Kidney glomerular epithelial cell (primary cell): ENCODE data around the gene PCDH8.
"Not testable (repeated sequence)": the region's sequence is repeated elsewhere in the genome, so short reads cannot be mapped to it uniquely, and the experiment has no call there.

ENCODE experiments used
- DNase-seq: peaks from one replicate; lab custom pipeline; 2025; lab: John Stamatoyannopoulos, UW

The PCDH8 gene

DNA sequence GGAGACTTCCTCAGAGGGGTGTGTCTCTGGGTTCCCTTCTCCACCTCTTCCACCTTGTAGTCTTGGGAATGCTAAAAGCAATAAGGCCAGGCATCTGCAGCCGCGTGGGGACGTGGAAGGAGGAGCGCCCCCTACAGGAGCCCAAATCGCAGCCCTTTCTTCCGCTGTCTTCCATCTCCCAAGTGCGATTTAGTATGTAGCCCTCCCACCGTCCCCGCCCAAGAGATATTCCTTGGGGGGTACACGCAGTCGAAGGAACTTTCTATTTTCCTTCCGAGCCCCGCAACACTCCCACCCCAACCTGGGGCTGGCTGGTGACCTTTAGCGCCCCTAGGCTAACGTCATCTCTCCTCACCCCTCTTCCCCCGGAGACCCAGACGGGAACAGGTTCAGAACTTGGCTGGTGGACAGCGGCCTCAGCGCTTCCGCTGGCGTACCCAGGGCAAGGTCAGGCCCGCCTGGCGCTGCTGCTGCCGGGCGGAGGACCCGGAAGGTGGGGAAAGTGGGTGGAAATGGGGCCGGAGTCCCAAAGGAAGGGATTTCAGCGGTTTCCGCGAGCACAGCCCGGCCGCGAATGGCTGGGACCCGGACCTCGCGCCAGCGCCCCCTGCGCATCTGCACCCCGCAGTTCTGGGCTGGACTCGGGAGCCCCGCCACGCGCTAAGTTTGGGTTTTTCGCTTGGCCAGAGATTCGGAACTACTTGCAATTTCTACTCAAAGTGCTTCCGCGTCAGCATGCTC lies 2.1 kb upstream of the PCDH8 start:
- peak; percentile 28 for DNase-seq

DNA sequence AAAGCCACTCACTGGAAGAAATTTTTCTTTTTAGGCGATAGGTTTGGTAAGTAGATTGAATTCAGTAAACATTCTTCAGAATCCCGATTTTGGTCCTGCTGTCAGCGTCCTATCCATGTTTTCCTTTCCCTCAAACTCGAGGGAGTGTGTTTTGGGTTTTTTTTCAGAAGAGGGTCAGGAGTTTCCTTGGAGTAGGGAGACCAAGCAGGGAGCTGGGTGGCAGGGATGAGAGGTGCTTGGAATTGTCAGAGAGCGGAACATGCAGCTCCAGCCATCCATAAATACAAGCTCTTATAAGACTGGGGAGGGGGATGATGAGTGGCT lies 1.6 kb upstream of the PCDH8 start:
- no peak for DNase-seq

DNA sequence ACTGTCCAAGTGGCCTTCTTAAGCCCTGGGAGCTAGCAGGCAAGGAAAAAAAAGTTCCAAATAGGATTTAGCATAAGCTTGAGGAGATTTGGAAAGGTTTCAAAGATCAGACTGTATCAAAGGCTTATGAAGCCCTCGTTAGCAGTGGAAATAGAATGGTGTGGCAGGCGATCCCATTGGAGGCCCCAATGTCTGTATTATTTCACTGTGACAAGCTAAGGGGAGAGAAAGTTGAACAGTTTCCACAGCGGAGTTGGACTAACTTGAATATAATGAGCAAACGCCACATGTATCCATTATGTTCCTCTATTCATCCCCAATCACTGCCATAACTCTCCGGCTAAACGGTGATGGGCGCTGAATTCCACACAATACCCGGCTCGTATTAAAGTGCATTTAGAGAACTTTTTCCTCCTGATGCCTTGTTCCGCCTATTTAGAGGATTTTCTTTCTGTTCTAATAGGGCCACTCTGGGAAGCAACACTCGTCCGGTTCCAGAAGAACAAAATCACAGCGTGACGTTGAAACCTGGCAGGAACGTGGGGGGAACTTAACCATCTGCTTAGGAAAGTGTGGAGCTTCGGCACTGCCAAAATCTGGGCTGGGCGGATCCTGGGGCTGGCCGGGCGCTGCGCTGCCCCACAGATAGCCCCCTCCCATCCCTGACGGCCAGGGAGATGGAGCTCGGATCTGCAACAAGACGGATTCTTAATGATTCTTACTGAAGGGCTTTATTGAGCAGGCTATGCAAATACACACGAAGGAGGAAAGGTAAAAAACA lies 1.0 kb upstream of the PCDH8 start:
- DNase-seq = no peak

DNA sequence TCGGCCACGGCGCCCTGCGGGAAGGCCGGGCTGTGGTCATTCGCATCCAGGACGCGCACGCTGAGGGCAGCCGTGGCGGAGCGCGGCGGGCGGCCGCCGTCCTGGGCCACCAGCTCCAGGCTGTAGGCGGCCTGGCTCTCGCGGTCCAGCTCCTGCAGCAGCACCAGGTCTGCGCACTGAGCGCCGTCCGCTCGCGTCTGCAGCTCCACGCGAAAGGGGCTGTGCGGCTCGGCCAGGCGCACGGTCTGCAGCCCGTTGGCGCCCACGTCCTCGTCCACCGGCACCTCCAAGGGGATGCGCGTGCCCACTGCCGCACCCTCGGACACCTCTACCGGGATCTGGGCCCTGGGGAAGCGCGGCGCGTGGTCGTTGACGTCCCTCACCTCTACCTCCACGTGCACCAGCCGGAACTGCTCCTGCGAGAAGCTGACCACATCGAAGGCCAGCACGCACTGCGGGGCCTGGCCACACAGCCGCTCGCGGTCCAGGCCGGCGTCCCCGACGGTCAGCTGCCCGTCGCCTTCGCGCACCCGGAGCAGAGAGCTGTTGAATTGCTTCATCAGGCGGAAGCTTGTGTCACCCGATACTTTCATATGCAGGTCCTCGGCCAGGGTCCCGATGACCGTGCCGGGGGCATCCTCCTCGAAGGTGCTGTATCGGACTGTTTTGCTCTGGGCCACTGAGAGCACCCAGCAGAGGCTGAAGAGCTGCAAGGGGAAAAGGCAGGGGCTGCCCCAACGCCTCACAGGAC lies 583 bp downstream of the PCDH8 start:
- no peak for DNase-seq

DNA sequence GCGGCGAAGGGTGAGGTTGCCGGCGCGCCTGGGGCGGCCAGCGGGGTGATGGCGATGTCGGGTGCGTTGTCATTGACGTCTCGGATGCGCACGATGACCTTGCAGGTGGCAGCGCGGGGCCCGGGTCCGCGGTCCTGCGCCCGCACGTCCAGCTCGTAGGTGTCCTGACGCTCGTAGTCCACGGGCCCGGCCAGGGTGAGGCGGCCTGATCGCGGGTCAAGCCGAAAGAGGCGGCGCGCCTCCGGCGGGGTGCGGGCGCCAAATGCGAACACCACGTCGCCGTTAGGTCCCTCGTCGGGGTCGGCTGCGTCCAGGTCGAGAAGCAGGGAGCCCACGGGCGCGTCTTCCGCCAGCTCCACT lies 1.1 kb downstream of the PCDH8 start:
- no peak for DNase-seq

DNA sequence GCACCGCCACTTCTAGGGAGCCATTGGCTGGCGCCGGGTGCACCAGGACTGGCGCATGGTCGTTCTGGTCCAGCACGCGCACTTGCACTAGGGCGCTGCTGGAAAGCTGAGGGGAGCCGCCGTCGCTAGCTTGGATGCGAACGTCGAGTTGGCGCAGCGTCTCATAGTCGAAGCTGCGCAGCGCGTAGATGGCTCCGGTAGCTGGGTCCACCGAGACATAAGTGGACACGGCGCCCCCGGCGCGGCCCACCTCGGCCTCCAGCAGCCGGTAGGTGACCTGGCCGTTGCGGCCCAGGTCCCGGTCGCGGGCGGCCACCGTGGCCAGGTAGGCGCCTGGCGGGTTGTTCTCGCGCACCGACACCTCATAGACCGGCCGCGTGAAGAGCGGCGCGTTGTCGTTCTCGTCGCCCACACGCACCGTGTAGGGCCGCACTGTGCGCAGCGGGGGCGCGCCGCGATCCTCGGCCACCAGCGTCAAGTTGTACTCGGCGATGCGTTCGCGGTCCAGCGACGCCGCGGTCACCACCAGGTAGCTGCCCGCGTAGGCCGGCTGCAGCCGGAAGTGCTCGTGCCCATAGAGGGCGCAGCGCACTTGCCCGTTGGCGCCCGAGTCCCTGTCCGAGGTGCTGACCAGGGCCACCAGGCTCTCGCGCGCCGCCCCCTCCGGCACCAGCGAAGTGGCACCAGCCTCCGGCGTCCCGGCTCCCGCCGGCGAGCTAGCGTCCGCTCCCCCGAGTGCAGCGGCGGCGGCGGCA lies 1.7 kb downstream of the PCDH8 start:
- peak; percentile 31 for DNase-seq

DNA sequence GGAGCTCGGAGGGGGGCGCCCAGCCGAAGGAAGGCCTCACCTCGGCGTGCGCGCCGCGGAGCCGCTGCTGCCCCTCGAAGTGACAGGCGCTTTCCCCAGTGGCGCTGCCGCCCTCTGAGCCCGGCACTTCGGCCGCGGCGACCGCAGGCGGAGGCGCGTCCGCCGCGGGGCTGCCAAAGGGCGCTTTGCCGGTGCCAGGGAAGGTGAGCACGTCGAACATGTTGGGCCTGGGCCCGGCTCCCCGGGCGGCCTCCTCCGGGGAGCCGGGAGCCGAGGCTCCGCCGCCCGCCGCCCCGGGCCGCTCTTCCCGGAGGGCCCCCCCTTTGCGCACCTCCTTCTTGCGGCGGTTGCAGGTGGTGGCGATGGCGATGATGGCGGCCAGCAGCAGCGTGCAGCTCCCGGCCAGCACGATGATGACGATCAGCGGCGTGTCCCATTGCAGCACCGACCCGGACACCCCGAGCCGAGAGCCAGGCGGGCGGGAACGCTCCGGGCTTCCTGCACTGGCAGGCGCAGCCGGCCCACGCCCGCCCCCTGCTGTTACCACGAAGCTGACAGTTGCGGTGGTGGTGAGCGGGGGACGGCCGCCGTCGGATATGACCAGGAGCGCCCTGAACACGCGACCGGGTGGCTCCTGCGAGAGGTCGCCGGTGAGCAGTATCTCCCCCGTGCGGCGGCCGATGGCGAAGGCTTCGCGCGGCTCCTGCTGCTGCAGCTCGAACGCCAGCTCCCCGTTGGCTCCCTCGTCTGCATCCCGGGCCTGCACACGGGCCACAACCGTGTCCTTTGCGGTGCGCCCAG lies 2.5 kb downstream of the PCDH8 start:
- DNase-seq = no peak

DNA sequence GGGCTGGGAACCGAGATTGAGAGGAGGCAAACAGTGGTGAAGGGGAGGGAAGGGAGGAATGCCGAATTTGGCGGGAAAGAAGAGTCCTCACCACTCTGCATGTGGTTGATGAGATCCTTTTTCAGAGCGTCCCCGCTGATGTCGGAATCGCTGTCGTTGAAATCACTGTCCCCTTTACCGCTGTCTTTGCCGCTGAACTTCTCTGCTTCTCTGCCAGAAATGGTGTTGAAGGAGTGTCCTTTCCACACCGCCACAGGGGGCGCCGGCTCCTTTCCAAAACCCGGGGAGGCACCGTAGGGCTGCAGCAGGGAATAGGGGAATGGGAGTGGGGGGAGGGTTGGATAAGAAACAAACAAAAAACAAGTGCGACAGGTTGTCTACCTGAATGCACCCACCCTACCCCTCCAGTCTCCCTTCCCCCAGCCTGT lies 3.1 kb downstream of the PCDH8 start:
- DNase-seq = no peak

DNA sequence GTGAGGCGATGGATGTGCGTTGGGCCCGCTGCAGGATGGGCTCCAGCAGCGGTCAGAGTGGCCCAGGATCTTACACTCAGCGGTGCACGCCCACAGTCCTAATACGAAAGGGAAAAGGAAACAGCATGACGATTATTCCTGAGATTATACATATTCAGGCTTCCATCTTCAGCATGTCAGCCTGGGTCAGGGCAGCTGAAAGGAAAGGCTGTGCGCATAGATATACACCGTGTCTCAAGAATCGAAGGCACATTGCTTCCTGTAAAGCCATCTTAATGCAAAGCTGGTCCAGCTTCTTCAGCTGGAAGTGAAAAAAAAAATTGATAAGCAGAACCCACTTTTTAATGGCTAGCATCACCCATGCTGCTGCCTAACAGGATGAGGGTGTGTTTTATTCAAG lies 3.6 kb downstream of the PCDH8 start:
- no peak for DNase-seq

DNA sequence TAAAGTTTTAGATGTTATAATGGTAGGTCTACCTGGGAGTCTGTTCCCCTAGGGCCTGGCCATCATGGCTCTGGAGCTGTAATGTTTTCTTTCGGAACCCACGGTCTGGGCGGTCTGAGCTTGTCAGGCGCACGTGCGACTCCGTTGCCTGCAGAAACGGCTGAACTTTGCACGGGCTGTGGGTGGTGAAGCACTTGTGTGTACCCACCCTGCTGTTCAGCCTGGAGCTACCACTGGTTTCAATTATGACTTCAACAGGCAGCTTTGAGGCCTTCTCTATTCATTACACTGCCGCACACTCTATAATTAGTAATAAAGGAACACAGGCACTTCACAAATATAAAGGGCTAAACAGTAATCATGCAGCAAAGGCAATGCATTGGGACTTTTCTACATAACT lies 6.0 kb downstream of the PCDH8 start:
- no peak for DNase-seq

DNA sequence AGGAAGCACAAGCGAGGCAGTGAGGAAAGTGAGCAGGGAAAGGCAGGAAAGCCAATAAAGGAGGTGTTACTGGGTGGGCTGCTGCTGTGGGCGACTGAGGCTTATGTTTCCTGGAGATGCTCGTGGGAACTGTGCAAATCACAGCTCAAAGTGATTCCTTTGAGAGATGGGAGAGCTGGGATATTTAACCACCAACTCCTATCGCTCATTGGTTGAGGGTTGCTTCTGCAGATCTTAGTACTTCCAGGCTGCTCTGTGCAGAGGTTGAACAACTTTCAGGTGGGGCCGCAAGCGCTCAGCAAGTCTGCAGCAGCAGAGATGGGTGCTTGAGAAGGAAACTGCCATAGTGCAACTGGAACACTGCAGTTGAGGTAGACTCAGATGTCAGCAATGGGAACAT lies 8.4 kb downstream of the PCDH8 start:
- DNase-seq = no peak

DNA sequence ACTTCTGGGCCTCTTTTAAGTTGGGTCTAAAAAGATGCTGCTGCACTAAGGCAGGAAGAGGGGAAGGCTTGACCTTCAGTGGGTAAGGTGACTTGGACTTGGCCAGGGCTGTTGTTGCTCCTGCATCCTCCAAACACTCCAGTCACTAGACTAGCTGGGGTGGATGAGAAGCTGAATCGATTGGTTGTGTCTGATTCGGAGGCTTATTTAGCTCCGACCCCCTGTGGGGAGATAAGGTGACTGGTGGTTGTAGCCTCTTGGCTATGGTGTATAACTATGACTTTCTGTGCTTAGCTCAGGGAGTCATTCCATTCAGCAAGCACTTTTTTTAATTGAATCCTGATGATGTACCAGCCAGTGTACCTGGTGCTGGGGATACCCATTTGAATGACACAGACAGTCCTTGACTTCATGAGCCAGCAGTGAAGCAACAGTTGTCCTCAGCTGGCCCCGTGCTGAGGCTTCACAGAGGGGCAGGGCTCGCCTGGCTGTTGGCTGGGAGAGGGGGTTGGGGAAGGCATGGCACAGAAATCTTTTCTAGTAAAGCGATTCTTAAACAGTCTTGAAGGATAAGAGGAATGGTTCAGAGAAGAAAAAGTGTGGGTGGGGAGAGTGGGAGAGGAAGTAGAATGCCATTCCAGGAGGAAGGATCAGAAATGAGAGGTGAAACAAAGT lies 9.9 kb downstream of the PCDH8 start:
- no peak for DNase-seq

DNA sequence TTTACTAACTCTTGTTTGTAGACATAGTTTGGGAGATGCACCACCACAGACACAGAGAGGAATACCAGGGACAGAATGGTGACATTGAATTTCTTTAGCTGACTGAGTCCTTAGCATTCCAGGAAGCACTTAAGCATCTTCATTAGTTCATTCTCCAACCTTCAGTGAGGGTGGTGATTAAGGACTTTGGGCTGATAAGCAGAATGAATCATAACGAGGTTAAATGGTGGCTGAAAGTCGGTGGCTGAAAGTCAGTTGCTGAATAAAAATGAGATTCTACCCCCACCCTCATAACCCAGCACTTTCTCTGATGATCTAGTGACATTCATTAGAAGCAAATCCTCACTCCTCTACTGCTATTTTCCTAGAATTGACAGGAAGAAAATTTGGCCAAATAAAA lies 10.6 kb downstream of the PCDH8 start:
- no peak for DNase-seq

DNA sequence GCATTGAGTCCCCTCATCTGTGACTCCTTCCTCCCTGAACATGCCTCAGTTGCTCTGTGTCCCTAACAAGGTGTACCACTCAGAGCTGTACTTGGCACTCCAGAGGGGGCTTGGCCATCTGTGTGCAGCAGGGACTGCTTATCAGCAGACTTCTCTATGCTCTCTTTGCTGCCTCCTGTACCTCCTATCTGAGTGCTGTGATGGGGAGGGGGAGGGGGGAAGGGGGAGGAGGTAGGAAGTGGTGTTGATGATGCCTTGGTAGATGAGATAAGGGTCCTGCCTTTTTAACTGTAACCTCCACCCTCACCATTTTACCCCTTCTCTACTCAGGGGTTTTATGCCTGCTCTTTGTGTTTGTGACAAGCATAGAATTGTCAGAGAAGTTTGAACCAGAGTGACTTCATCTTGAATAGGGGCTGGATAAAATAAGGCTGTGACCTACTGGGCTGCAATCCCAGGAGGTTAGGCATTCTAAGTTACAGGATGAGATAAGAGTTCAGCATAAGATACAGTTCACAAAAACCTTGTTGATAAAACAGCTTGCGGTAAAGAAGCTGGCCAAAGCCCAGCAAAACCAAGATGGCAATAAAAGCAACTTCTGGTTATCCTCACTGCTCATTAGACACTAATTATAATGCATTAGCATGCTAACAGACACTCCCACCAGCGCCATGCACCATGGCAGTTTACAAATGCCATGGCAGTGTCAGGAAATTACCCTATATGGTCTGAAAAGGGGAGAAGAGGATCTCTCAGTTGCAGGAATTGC lies 13.2 kb downstream of the PCDH8 start:
- DNase-seq = no peak

DNA sequence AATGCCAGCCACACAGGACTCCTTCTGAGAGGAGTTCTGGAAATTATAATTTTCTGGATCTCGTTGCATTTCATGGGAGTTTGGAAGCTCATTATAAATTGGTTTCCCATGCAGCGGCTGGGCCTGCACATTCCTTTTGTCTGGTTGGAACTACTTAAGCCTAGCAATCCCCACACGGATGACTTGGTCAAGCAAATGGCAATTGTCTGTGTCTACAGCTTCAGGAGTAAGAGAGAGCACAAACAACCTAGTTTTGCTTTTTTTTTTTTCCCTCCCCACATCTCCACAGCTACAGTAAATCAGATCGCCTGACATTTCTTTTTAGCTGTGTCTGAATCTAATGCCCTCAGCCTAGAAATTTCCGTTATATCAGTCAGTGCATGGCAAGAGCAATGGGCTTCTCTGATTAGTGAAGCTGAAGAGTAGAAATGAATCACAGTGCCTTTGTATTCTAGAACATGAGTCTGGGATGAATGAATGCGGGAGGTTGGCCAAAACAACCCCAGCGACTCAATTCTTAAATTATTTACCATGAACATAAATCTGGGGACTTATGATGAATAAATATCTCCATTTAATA lies 15.1 kb downstream of the PCDH8 start:
- no peak for DNase-seq

DNA sequence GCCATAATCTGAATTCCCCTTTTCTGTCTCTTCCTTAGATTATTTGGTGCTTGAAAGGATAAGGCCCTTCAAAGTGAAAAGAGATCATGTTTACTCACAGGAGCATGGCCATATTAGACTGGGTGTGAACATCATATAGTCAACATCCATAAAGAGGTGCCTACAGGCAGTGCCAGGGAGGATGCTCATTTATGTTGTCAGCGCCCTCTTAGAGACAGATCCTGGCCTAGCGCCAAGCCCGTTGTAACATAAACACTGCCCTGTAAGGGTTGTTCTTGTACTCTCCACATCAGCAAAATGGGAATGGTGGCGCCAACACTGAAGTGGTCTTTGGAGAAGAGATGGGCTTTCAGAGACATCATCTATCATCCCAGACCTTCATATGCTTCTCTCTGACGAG lies 16.1 kb downstream of the PCDH8 start:
- no peak for DNase-seq

DNA sequence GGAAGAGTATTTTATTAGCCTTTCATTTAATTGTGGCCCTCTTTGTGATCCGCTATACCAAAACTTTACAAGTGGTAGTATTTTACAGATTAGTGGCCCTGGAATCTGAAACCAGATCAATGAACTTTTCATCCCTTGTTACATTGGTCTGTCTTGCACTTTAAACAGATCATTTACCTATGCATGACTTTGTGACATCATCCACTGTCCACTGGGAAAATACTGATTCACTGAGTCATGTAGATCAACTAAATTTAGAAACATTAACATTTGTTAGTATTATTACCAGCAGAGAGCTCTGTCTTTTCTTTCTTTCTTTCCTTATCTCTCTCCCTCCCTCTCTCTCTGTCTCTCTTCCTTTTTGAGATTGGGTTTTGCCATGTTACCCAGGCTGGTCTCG lies 17.5 kb downstream of the PCDH8 start:
- peak; percentile 45 for DNase-seq

DNA sequence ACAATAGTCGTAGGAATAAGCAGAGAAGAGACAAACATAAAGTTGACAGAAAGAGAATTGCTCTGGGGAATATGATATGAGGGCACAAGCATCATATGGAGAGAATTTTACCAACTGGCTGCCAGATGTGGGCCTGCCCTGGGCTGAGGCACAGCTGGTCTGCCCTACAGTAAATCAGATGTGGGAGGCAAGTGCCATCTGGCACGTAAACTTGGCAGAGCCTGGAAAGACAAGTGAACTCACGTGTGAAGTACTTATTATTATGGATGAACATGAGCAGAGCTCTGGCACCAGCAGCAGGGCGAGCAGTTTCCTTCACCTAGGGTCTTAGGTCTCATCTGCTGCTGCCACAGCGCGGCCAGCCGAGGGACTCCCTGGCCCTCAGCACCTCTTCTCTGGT lies 20.6 kb downstream of the PCDH8 start:
- DNase-seq = no peak

DNA sequence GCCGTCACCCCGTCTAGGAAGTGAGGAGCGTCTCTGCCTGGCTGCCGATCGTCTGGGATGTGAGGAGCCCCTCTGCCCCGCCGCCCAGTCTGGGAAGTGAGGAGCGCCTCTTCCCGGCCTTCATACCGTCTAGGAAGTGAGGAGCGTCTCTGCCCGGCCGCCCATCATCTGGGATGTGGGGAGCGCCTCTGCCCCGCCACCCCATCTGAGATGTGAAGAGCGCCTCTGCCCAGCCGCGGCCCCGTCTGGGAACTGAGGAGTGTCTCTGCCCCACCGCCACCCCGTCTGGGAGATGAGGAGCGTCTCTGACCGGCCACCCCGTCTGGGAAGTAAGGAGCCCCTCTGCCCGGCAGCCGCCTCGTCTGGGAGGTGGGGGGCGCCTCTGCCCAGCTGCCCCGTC lies 30.6 kb downstream of the PCDH8 start:
- not testable (repeated sequence) for DNase-seq

DNA sequence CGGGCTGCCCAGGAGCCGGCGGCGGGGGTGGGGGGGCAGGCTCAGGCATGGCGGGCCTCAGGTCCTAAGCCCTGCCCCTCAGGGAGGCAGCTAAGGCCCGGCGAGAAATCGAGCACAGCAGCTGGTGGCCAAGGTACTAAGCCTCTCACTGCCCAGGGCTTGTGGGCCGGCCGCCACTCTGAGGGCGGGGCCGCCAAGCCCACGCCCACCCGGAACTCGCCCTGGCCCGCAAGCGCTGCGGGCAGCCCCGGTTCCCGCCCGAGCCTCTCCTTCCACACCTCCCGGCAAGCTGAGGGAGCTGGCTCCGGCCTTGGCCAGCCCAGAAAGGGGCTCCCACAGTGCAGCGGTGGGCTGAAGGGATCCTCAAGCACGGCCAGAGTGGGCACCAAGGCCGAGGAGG lies 33.1 kb downstream of the PCDH8 start:
- no peak for DNase-seq
